ENCODE measurements around the gene MFAP2.

Gene MFAP2

GRCh38 chr1:16981269-16981849 is 939 bp upstream of the MFAP2 start:
- no peak for DNase-seq (ENCODE audit: low read depth, low spot score)

- DNase-seq (ENCODE audit: low read depth, low spot score), result no peak
These were observed 719 bp downstream of the MFAP2 start for GRCh38 chr1:16979475-16980327.

- no peak for DNase-seq (ENCODE audit: low read depth, low spot score)
These were observed 1.6 kb downstream of the MFAP2 start for GRCh38 chr1:16978567-16979474.

DNA sequence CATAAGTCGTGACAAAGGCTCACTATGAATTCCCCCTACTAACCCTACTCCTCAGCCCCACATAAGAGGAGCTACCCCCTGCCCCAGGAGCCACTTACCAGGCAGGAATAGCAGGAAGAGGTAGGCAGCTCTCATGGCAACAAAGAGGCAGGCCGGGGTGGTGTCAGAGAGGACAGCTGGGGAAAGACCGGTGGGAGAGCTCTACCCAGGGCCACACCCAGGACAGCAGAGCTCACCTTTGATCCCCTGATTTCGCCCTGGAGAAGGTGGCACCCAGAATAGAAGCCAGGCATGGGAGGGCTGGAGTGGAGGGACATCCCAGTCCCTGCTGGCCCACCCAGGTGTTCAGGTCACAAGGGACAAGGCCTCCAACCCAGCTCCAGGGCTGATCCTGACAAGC is 2.3 kb downstream of the MFAP2 start:
- no peak for DNase-seq (ENCODE audit: low read depth, low spot score)

GRCh38 chr1:16977377-16977776 is 3.0 kb downstream of the MFAP2 start:
- no peak for DNase-seq (ENCODE audit: low read depth, low spot score)

DNA sequence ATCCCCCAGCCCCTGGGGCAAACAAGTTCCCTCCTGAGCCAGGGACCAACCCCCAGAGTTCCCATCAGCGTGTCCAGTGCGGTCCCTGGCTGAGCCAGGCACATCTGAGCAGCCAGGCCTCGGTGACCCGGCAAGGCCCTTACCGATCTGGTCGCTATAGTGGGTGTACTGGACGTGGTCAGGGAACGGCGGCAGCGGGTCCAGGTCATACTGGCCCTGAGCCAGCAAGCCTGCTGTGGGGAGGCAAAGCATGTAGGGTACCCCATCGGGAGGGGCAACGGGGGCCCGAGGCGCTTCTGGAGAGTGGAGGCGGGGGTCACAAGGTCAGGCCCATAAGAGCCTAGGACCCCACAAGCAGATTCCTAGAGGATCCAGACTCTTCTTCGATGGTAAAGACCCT is 3.5 kb downstream of the MFAP2 start:
- no peak for DNase-seq (ENCODE audit: low read depth, low spot score)

DNA sequence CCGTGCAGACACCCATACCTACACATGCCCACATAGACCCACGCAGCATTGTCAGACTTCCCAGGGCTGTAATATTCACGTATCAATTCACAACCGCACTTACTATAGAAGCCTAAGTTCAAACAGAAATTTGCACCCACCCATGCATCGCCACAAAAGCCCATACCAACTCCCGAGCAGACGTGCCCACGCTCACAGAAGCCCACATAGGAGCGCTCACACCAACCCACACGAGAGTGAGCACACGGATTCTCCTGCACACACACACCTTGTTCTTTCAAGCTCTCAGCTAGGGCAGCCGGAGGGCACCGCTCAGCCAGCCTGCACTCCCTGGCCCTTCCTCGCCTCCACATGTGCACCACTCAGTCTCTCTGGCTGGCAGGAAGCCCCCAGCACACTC is 4.6 kb downstream of the MFAP2 start:
- DNase-seq (ENCODE audit: low read depth, low spot score), result no peak

- DNase-seq (ENCODE audit: low read depth, low spot score), result no peak
These were observed 5.2 kb downstream of the MFAP2 start for GRCh38 chr1:16975211-16975610.

GRCh38 chr1:16973215-16973614 is 7.2 kb downstream of the MFAP2 start:
- no peak for DNase-seq (ENCODE audit: low read depth, low spot score)

DNA sequence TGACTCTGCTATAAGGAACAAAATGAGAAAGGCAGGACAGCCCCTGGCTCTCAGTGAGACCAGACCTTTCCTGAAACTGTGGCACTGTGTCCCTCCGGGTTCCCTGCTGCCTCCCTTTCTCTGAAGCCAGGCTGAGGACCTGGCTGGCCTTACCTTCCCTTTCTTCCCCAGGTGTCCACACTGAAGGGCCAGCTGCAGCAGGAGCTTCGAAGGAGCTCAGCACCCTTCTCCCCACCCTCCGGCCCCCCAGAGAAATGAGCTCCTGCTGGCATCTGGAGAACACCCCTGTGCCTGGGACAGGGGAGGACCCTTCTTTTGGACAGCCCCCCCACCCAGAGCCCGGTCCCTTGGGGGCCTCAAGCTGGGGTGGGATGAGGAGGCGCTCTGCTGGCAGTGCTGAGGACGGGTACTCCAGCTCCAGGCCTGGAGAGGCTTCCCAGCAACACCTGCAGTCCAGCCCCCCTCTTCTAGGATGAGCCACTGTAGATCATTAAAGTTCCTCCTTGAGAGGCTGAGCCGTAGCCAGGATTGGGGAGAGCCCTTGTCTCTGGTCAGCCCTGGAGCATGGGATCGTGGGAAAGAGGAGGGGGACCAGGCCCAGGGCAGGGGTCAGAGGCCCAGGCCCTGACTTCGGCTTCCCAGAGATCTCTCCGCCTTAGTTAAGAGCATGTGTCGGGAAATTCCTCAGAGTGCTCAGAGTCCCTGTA is 8.1 kb downstream of the MFAP2 start:
- no peak for DNase-seq (ENCODE audit: low read depth, low spot score)

- no peak for DNase-seq (ENCODE audit: low read depth, low spot score)
These were observed 8.9 kb downstream of the MFAP2 start for GRCh38 chr1:16971341-16972188.

- no peak for DNase-seq (ENCODE audit: low read depth, low spot score)
These were observed 10.1 kb downstream of the MFAP2 start for GRCh38 chr1:16970132-16970910.

GRCh38 chr1:16969651-16970050 is 10.8 kb downstream of the MFAP2 start:
- DNase-seq (ENCODE audit: low read depth, low spot score), result no peak

- no peak for DNase-seq (ENCODE audit: low read depth, low spot score)
These were observed 11.3 kb downstream of the MFAP2 start for GRCh38 chr1:16969057-16969611.

DNA sequence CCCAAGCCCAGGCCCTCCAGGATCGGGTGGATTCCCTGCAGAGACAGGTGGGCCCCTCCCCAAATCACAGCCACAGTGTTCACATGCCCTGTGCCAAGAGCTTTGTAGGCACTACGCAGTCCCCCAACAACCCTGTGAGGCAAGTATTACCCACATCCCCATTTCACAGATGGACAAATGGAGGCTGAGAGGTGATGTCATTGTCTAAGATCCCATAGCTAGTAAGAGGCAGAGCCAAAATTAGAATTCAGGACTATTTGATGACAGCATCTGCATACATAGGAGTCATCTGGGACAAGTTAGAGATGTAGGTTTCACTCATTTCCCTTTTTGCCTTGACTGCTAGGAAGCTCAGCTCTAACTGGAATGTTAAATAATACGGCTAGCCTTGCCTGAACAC is 12.0 kb downstream of the MFAP2 start:
- no peak for DNase-seq (ENCODE audit: low read depth, low spot score)

DNA sequence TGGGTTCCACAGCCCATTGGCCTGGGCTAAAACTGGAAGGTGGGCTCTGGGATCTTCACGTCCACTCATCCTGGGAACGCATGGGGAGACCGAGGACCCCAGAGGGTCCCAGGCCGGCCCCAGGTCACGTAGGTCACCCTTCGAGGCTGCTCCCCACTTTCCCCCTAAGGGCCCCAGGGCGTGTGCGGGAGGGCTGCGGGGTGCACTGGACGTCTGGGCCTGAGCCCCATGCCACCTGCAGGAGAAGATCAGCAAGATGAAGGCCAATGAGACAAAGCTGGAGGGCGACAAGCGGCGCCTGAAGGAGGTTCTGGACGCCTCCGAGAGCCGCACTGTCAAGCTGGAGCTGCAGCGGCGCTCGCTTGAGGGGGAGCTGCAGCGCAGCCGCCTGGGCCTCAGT is 12.5 kb downstream of the MFAP2 start:
- DNase-seq (ENCODE audit: low read depth, low spot score), result no peak

DNA sequence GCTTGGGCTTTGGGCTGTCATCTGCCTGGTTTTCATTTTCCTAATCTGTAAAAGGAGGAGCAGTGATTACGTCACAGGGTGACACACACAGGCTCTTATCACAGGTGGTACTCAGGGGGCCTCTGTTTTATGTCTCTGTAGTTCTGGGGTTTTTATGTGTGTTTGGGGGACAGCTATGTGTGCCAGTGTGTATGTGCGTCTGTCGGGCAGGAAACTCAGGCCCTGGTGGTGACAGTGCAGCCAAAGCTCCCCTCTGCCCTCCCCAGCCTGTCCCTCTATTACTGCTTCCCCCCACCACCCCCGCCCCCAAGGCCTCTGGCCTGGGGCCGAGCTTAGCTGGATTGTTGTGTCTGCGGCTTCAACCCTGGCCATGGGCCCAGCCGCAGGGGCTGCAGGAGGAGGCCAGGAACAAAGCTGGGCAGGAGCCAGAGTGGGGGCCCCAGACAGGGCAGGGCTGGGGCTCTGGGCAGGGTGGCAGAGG is 13.3 kb downstream of the MFAP2 start:
- DNase-seq (ENCODE audit: low read depth, low spot score), result no peak

DNA sequence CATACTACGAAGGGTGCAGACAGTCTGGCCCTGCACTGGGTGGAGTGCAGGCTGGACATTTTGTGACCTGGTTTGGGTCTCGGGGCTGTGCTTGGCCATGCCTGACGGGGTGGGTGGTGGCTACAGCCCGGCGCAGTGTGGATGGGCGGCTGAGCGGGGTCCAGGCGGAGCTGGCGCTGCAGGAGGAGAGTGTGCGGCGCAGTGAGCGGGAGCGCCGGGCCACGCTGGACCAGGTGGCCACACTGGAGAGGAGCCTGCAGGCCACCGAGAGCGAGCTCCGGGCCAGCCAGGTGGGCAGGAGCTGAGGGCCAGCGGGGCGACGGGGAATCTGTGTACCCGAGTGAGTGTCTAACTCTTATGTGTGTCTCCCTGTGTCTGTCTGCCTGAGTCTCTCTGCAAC is 14.1 kb downstream of the MFAP2 start:
- no peak for DNase-seq (ENCODE audit: low read depth, low spot score)

GRCh38 chr1:16965486-16966067 is 14.8 kb downstream of the MFAP2 start:
- no peak for DNase-seq (ENCODE audit: low read depth, low spot score)

Measured in activated naive CD8-positive, alpha-beta T cell treated with anti-CD3 and anti-CD28 coated beads, Interleukin-2, amount 50 U/mL, for 16 hours (primary cell).